Astrocyte (in vitro differentiated cells and primary cell): ENCODE results near the gene CPA5.

Experiments used
- CTCF ChIP-seq: IDR thresholded peaks from 2 replicates; pipeline ENCODE4 v1.5.1; 2011; ENCODE audit warnings: low read depth, mild to moderate bottlenecking, inconsistent platforms, low read length, moderate library complexity; ENCODE audit not compliant: insufficient read depth
- EZH2 ChIP-seq: IDR thresholded peaks from 2 replicates; pipeline ENCODE4 v1.6.1; 2012; ENCODE audit warnings: mild to moderate bottlenecking, low read length, inconsistent platforms; ENCODE audit not compliant: insufficient read depth

- TF ChIP-seq CTCF, result no peak
- no peak for TF ChIP-seq EZH2
Measured at GRCh38 chr7:130401101-130401500, 56.5 kb downstream of the CPA5 start.
